DMS 273 (cell line): ENCODE results near the gene CENPU.
"Not testable (repeated sequence)": the region's sequence is repeated elsewhere in the genome, so short reads cannot be mapped to it uniquely, and the experiment has no call there.

Experiments
- DNase-seq: peaks from one replicate; lab custom pipeline; 2025; ENCODE audit not compliant: unreplicated experiment; lab: John Stamatoyannopoulos, UW

Gene CENPU, protein sequence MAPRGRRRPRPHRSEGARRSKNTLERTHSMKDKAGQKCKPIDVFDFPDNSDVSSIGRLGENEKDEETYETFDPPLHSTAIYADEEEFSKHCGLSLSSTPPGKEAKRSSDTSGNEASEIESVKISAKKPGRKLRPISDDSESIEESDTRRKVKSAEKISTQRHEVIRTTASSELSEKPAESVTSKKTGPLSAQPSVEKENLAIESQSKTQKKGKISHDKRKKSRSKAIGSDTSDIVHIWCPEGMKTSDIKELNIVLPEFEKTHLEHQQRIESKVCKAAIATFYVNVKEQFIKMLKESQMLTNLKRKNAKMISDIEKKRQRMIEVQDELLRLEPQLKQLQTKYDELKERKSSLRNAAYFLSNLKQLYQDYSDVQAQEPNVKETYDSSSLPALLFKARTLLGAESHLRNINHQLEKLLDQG

DNA sequence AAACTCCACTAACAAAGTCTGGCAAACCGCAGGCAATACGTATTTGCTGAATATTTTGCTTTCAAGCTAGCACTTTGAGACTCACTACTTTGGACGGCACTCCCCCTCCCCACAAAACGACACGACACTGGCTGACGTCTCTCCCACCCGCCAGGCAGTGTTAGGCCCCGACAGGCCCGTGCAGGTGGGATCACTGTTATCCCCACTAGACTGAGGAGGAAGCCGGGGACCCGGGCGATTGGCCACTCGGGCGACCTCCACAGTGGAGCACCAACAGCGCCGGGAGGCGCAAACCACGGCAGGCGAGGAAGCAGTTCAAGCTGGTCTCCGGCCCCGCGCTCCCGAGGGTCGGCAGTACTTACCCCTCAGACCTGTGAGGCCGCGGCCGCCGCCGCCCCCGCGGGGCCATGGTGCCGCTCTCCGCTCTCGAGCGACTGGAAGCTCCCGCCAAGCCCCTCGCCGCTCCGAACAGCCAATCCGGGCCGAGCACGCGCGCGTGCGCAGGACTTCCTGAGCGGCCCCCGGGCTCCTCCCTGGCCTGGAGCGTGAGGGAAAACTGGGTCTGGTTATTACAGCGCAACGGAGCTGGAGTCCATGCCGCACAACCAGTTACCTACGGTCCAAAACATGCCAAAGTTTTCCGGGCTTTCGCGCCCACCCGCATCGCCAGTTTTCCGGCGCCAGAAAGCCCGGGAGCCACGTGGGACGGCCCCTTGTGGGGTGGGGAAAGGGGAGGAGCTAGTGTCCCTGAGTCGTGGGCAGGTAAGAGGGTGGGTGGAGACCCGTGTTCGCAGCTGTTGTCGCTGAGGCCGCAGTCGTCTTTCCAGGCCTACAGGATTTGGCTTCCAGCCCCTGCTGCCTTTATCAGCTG, at the start of gene CENPU:
TSS of gene CENPU (minus strand) at position 443 of the 871 bp plus-strand sequence. CDS start at position 409, 34 bp downstream.
- peak; percentile 98 for DNase-seq

DNA sequence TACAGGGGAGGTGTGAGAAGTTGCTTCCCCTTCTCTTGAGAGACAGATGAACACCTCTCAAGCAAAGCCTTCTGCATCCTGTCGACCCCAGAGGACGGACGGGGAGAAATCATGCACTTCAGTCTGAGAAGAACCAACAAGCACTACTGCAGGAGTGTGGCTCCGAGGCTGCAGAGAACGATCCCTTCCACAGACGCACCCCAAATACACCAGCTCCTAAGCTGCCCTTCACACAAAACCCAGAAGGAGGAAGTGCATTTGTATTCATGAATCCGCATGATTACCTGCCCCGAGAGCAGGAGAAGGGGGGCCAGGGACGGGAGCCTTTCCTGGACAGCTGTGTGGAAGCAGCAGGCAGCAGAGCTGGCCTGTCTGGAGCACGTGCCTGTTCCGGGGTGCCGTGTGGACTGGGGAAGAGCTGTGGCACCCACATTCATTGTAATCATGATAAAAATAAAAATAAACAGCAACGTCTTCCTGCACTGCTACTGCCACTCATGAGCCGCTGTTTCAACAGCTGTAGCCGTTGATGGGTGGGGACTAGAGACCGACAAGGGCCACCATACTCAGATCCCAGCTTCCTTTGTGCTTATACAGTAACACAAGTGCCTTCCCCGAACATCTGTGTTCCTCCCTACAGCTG, 49.0 kb upstream of the CENPU start:
- peak; percentile 6 for DNase-seq

DNA sequence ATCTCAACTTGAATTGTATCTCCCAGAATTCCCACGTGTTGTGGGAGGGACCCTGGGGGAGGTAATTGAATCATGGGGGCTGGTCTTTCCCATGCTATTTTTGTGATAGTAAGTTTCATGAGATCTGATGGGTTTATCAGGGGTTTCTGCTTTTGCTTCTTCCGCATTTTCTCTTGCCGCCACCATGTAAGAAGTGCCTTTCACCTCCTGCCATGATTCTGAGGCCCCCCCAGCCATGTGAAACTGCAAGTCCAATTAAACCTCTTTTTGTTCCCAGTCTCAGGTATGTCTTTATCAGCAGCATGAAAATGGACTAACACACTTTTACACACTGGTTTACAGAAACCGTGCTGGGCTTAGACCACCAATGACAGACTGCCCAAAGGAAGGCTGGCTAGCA, 45.3 kb upstream of the CENPU start:
- not testable (repeated sequence) for DNase-seq

DNA sequence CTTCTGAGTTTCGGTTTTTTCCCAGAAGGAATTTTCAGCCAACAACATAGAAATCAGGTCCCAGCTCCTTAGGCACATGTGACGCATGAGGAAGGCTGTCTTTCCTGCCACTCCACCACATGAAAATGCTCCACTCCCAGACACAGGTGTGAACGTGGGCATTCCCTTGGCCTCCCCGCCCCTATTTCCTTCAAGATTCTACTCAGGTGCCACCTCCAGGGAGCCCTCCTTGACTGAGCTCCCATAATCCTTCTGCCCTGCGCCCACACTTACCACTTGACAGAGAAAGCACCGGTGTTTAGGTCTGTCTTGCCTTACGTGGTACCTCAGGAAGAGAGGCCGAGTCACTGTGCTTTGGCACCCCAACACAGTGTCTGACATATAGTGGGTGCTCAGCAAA, 44.4 kb upstream of the CENPU start:
- DNase-seq = no peak

DNA sequence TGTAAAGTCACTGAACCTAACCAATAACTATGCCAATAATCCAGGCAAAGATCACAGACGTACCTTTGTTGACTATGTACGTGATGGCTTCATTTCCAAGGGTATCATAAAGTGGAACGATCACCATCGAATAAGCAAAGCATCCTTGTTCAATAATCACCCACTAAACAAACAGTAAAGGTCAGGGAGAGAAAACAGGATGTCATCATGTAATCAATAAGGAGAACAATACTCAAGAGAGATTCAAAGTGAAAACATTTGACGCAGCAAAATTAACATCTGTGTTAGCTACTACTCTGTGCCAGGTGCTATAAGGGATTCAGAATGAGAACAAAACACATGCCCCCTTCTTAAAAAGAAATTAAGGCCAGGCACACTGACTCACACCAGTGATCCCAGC, 42.9 kb upstream of the CENPU start:
- no peak for DNase-seq

DNA sequence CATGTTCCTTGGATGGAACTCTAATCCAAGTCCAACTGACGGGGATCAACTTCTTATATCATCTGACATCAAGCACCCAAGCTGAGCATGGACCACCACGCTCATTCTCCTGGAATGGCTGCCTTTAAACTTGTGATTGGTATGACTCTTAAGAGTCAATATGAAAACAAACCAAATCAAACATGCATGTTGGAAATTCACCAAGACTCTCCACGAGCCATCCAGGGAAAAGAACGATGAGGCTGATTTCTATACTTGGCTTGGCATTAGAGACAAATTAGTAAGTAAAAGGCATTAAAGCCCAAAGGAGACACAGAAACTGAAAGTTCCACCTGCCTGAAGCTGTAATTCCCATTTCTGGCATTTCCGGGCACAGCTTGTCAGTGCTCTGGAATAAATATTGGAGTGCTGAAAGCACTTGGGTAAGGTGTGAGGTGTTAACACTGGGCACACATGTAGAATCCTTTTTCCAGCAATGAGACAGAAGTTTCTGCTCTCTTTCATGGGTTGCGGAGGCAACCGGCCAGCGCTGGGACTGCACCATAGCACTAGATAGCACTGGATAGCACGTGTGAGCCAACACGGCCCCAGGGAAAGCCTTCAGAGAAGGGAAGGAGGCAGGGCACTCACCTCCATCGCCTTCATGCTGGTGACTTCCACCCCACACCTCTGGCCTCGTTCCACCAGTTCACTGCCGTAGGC, 42.1 kb upstream of the CENPU start:
- DNase-seq = no peak

DNA sequence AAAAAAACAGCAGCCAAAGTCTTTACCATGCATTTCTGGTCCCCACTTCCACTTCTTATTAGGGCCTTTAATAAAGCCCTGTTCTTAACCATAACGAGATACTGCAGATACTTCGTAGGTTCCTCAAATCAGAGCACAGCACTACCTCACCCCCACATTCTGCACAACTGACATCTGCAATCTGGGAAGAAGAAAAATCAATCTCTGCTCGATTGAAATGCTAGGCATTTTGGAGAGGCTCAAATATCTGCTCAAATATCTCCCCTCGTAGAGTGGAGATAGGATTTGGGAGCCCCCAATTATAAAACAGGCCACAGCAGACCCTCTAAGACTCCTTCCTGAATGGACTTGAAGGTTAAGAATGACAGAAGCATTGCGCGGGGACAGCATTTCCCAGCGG, 40.3 kb upstream of the CENPU start:
- no peak for DNase-seq

DNA sequence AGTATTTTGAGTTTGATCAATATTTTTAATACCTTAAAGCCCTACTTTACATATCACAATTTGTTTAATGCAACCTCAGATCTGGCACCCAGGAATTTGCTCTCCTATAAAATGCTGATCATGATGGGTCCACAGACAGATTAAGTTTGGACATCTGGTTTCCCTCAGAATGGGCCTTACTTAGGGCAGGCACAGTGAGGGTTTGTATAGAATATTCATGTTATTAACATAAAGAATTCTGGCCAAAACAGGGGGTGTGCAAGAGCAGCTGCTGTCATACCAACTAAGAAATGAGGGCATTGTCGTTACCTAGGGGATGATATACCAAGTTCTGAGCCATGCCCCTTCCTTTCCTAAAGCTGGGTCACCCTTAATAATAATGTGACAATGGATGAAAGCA, 37.5 kb upstream of the CENPU start:
- DNase-seq = peak; percentile 2

DNA sequence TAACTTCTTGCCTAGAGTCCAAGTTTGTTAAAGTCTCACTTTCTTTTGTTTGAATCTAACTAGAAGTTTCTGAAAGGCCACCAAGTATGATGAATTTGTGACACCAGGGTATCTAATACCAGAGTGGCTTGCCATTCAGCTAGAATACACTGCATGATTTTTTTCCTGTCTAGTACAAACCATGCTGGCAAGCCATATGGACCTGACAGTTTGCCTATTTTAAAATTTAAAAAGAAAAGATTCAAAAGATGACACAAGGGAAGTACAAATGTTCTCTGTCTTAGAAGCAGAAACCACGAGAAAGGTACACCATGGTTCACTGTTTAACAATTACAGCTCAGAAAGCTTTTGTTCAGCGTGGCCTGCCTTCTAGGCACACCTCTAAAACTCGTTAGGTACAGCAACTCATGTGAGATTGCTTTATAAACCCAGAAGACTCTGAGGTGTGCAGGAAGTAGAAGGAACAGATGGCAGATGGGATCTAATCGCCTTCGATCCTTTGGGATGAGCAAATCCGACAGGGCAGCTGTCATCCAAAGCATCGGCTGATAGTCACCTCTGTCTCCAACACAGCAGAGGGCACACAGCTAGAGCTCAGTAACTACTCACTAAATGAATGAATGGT, 35.4 kb upstream of the CENPU start:
- DNase-seq = peak; percentile 54

DNA sequence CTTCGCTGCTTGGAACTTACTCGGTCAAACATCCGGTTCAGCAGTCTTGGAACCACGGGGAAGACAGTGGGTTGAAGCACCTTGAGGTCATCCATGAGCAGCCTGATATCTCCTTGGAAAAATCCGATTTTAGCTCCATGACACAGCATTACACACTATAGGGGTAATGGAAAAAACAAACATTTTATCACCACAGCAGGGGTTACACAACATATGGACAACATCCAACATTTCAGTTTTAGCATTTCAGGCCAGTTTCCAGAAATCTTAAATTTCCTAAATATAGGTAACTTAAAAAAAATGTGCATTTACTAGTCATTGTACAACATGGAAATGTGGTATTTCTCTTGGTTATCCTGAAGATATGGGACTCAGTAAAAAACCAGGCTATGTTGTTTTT, 34.4 kb upstream of the CENPU start:
- DNase-seq = no peak

DNA sequence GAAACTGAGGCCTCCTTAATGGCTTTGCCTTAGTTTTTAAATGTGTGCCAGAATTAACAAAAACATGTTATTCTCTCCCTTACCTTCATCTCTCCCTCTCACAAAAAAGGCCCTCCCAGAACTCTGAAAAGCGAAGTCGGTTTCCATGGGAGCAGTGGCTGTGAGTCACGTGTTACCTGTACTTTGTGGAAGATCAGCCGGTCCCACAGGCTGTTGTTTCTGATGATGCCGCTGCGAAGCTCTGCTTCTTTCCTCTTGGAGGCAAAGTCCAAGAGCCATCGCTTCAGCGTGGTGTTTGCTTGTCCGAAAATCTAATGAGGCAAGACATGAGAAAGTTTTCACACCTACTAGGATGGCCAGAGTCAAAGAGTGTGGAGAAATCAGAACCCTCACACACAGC, 32.5 kb upstream of the CENPU start:
- no peak for DNase-seq

DNA sequence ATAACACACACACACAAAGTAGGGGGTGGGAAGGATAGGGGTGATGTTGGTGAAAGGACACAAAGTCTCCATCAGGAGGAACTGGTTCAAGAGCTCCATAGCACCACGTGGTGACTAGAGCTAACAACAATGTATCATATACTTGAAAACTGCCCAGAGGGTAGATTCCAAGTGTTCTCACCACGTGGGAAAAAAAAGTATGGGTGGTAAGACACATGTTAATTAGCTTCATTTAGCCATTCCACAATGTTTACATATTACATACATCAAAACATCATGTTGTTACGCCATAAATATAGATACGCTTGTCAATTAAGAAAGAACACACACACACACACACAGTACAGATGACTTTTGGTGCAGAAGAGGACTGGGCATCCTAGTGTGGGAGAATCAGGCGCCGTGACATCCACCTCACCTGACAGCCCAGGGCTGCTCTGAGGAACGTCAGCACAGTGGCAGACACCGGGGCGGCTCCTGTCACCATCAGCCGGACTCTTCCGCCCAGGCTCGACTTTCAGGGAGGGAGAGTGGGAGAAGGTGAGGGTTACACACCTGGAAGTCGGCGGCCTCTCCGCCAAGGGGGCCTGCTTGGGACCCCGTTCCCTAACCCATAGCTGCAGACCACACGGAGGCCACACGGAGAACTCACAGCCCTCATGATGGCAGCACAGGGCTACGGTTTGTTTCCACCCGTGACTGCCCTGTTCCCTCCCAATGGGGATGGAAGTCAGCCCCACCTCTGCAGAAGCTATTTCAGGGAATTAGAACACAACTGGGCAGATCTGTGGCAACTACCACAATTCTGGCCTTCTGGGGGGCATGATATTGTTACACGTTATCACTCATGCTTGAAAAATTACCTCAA, 31.8 kb upstream of the CENPU start:
- DNase-seq = no peak

DNA sequence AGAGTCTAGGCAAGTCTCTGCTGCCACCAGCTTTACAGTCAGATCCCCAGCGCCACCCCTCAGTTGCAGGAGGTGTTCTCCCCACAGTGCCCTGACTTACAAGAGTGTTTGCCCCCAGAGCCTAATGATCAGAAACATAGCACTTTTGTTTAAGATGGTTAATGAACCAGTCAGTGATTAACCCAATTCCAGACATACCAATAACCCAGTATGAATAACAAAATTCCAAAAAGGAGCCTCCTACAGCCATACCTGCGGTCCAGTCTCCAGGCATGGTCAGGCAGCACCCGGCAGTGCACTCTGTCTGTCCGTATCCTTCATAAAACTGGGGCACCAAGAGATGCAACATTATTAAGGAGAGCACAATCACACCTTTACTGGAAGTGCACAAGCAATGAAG, 30.7 kb upstream of the CENPU start:
- DNase-seq = no peak

DNA sequence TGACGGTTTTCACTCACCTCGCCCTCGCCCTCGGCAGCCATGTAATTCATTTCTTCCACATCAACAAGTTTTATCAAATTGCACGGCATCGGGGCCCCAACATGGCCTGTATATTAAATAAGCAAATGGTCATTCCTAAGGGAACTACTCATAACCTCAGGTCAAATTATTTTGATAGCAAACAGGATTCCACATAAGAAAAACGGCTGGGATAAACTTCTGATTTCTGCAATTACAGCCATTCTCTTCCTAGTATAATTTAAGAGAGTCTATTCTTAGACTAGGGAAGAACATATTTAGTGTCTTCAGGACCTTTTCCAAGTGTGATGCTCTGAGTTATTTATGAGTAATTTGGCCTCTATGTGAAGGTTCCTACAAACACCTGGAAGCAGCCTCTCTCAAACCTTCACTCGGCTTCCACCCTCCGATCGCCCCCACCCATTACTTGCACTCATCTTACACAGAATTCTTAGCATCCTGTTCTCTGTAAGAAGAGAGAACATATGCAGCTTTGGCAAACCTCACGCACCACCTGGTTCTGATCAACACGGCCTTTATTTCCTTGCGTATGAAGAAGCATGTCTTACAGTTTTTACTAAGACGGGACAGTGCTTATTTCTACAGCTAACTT, 29.4 kb upstream of the CENPU start:
- DNase-seq = no peak

DNA sequence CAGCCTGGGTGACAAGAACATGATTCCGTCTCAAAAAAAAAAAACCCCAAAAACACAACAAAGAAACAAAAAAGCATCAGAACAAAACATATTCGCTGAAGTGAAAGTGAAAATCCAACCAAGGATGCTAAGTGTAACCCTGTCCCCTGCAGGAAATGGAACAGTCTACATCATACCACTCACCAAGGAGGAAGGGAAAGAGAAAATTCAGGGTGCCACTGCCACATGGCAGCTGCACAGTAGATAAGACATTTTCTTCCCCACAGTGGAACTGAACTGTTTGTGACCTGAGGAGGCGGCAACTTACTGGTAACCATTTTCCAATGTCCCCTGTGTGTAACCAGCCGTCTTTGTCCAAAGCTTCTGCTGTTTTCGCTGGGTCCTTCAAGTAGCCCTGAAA, 28.2 kb upstream of the CENPU start:
- no peak for DNase-seq

DNA sequence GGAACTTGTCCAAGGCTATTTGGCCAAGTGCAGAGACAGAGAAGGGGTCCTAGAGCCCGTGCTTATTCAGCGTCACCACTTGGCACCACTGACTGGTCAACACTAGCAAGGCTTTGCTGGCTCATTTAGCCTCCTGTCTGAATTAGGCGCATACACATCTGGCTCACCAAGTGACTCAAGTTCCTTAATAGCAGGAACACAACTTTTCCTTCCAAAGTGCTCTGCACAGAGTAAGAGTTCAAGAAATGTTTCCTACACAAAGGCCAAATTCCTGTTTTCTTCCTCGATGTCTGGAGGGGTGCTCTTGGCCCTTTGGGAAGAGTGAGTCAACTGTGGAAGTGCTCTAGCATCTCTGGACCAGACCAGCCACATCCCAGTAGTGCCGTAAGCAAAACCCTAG, 26.8 kb upstream of the CENPU start:
- DNase-seq = no peak

DNA sequence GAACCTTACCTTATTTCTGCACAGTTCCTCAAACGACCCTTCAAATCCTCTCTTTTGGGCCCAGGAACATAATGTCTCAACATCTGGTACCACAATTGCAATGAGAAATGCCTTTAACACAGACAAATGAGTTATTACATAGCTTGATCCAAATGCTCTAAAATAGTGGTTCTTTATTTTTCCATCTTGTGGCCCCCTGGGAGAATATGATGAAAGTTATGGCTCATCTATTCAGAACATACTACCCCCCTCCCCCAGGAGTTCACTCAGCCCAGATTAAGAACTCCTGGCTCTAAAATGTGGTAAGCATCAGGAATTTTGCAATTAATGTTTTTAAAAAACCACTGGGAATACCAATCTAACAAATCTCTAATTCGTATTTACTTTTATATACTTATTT, 23.9 kb upstream of the CENPU start:
- no peak for DNase-seq

DNA sequence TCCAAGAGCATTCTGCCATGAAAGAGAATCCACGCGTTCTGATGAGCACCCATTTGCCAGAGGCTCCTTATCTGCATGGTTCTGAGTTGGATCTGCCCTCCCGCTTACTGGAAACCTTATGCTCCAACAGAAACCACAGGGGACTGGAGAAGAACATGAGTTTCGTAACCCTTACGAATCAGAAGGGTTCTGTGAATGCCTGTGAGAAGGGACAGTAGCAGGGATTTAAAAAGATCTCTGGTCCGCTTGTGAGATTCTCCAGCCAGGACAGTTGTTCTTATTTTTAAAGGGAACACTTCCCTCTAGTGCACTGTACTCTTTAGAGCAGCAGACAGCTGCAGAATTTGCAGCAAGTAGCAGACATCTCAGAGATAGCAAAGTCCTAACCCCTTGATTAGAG, 22.5 kb upstream of the CENPU start:
- DNase-seq = no peak

DNA sequence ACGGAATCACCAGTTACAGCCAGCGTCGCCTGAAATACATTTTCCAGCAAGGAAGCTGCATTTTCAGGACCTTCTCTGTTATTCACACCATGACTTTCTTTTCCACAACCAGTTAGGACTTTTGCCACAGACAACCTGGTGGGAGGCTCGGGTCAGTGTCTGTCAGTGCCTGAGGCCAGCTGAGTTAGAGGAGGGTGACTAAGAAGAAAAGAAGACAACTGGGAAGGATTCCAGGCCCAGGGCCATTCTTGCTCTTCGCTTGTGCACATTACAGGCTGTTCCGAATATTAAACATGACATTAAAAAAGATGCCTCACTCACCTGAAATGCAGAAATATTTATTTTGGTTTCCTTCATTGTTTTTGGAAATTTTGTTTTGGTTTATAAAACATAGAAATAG, 21.4 kb upstream of the CENPU start:
- DNase-seq = no peak
